ENCODE measurements around the gene REPS2.
"Not testable (repeated sequence)": the region's sequence is repeated elsewhere in the genome, so short reads cannot be mapped to it uniquely, and the experiment has no call there.

Gene REPS2

GRCh38 chrX:16963216-16963615 lies 16.8 kb downstream of the REPS2 start:
- DNase-seq (ENCODE audit: low read depth, low spot score), result no peak

GRCh38 chrX:16964976-16965375 lies 18.5 kb downstream of the REPS2 start:
- DNase-seq (ENCODE audit: low read depth, low spot score), result not testable (repeated sequence)

GRCh38 chrX:16966752-16967448 lies 20.4 kb downstream of the REPS2 start:
- no peak for DNase-seq (ENCODE audit: low read depth, low spot score)

GRCh38 chrX:16968753-16969152 lies 22.3 kb downstream of the REPS2 start:
- not testable (repeated sequence) for DNase-seq (ENCODE audit: low read depth, low spot score)

GRCh38 chrX:16970977-16971376 lies 24.5 kb downstream of the REPS2 start:
- DNase-seq (ENCODE audit: low read depth, low spot score), result peak; percentile 19

- DNase-seq (ENCODE audit: low read depth, low spot score), result no peak
Measured at GRCh38 chrX:16971694-16972093, 25.2 kb downstream of the REPS2 start.

- no peak for DNase-seq (ENCODE audit: low read depth, low spot score)
Measured at GRCh38 chrX:16975233-16975632, 28.8 kb downstream of the REPS2 start.

- DNase-seq (ENCODE audit: low read depth, low spot score), result no peak
Measured at GRCh38 chrX:16977771-16978170, 31.3 kb downstream of the REPS2 start.

GRCh38 chrX:16978193-16978984 lies 31.9 kb downstream of the REPS2 start:
- no peak for DNase-seq (ENCODE audit: low read depth, low spot score)

- DNase-seq (ENCODE audit: low read depth, low spot score), result no peak
Measured at GRCh38 chrX:16979226-16979625, 32.8 kb downstream of the REPS2 start.

- no peak for DNase-seq (ENCODE audit: low read depth, low spot score)
Measured at GRCh38 chrX:16981209-16981608, 34.8 kb downstream of the REPS2 start.

GRCh38 chrX:16981980-16982379 lies 35.5 kb downstream of the REPS2 start:
- no peak for DNase-seq (ENCODE audit: low read depth, low spot score)

GRCh38 chrX:16983051-16983450 lies 36.6 kb downstream of the REPS2 start:
- DNase-seq (ENCODE audit: low read depth, low spot score), result no peak

GRCh38 chrX:16985286-16985685 lies 38.8 kb downstream of the REPS2 start:
- DNase-seq (ENCODE audit: low read depth, low spot score), result no peak

GRCh38 chrX:16986169-16986568 lies 39.7 kb downstream of the REPS2 start:
- no peak for DNase-seq (ENCODE audit: low read depth, low spot score)

GRCh38 chrX:16989750-16990149 lies 43.3 kb downstream of the REPS2 start:
- no peak for DNase-seq (ENCODE audit: low read depth, low spot score)

- DNase-seq (ENCODE audit: low read depth, low spot score), result no peak
Measured at GRCh38 chrX:16990839-16991238, 44.4 kb downstream of the REPS2 start.

GRCh38 chrX:16992445-16992844 lies 46.0 kb downstream of the REPS2 start:
- no peak for DNase-seq (ENCODE audit: low read depth, low spot score)

- no peak for DNase-seq (ENCODE audit: low read depth, low spot score)
Measured at GRCh38 chrX:16992951-16993350, 46.5 kb downstream of the REPS2 start.

GRCh38 chrX:16993791-16994318 lies 47.4 kb downstream of the REPS2 start:
- DNase-seq (ENCODE audit: low read depth, low spot score), result no peak

GRCh38 chrX:16994736-16995135 lies 48.3 kb downstream of the REPS2 start:
- DNase-seq (ENCODE audit: low read depth, low spot score), result no peak

GRCh38 chrX:16997313-16997712 lies 50.9 kb downstream of the REPS2 start:
- DNase-seq (ENCODE audit: low read depth, low spot score), result no peak

- peak; percentile 11 for DNase-seq (ENCODE audit: low read depth, low spot score)
Measured at GRCh38 chrX:16999275-16999674, 52.8 kb downstream of the REPS2 start.

Data from astrocyte of the hippocampus (primary cell).